CD4-positive, alpha-beta T cell (primary cell): ENCODE results near the gene ZCCHC9. TPM values are rescaled to one million over a fixed set of nuclear protein-coding genes. Genes with fewer than 3 reads are reported as not detected.

Experiments used
- ATAC-seq: fragments of 200-7000 bp; cut with Tn5 transposase; one replicate; pipeline ENCODE4 v1.10.0; 2022; ENCODE audit warnings: mild to moderate bottlenecking; ENCODE audit not compliant: poor library complexity
- CTCF ChIA-PET: fragments of 350-600 bp; sonication (Branson Sonifier 250); formaldehyde crosslinking; loops from one replicate; lab custom pipeline; 2021; ENCODE audit warnings: antibody characterized with exemption, inconsistent platforms; lab: Charles Lee
- POLR2A ChIA-PET: fragments of 350-600 bp; sonication (Branson Sonifier 250); formaldehyde crosslinking; loops from one replicate; lab custom pipeline; 2021; ENCODE audit warnings: antibody characterized with exemption, inconsistent platforms; lab: Charles Lee
- DNase-seq, 14 experiments: peaks; one replicate each; pipeline ENCODE4 v3.0.0-alpha.2; 2013 to 2020; ENCODE audit warnings: mixed read lengths in 2 of 14
- H3K27ac ChIP-seq, 2 donors: one replicate each; pipeline versions ENCODE4 v1.5.1 to v1.7.0; 2013; ENCODE audit warnings: low read length in 2 of 2, low read depth in 1 of 2, mild to moderate bottlenecking in 1 of 2
- H3K27me3 ChIP-seq, 2 experiments: 1 replicate in 1 of 2; 2 replicates in 1 of 2; pipeline versions ENCODE4 v1.6.1 to v1.7.0; 2013; ENCODE audit warnings: low read length in 2 of 2, control low read depth in 1 of 2, mild to moderate bottlenecking in 1 of 2, moderate library complexity in 1 of 2; ENCODE audit not compliant: insufficient read depth in 2 of 2, control insufficient read depth in 1 of 2
- H3K36me3 ChIP-seq: one replicate; pipeline ENCODE4 v1.6.1; 2013; ENCODE audit warnings: low read length, control low read depth; ENCODE audit not compliant: insufficient read depth
- H3K4me1 ChIP-seq: one replicate; pipeline ENCODE4 v1.6.1; 2013; ENCODE audit warnings: low read length, control low read depth; ENCODE audit not compliant: insufficient read depth
- H3K4me3 ChIP-seq: one replicate; pipeline ENCODE4 v1.5.1; 2013; ENCODE audit warnings: mild to moderate bottlenecking, low read length, moderate library complexity
- H3K9me3 ChIP-seq, 2 experiments: 1 replicate in 1 of 2; 2 replicates in 1 of 2; pipeline versions ENCODE4 v1.6.1 to v1.7.0; 2013; ENCODE audit warnings: low read length in 2 of 2, mild to moderate bottlenecking in 2 of 2, control low read depth in 1 of 2, moderate library complexity in 1 of 2; ENCODE audit not compliant: control insufficient read depth in 1 of 2, insufficient read depth in 1 of 2
- H3K27ac Mint-ChIP-seq: one replicate; pipeline ENCODE4 v1.8.0; 2020; ENCODE audit warnings: mixed read lengths
- H3K27me3 Mint-ChIP-seq: one replicate; pipeline ENCODE4 v1.8.0; 2021; ENCODE audit warnings: mixed read lengths
- H3K36me3 Mint-ChIP-seq: one replicate; pipeline ENCODE4 v1.8.0; 2021; ENCODE audit warnings: low read depth, mixed read lengths
- H3K4me1 Mint-ChIP-seq: one replicate; pipeline ENCODE4 v1.8.0; 2021; ENCODE audit warnings: low read depth, mixed read lengths
- H3K4me3 Mint-ChIP-seq: one replicate; pipeline ENCODE4 v1.8.0; 2020; ENCODE audit warnings: mild to moderate bottlenecking, mixed read lengths
- H3K9me3 Mint-ChIP-seq: one replicate; pipeline ENCODE4 v1.8.0; 2020; ENCODE audit warnings: mixed read lengths
- CTCF ChIP-seq: fragments of 200-600 bp; IDR thresholded peaks from one replicate; pipeline ENCODE4 v1.8.0; 2022; ENCODE audit warnings: antibody characterized with exemption, mild to moderate bottlenecking
- intact Hi-C, 2 experiments: fragments of 100-400 bp; cut with DNase I in 1 of 2; cut with micrococcal nuclease in 1 of 2; formaldehyde crosslinking; loops; one replicate each; pipeline versions ENCODE4 v1.15.1 to v1.9.0; 2023 to 2025; cut with DNase I, micrococcal nuclease
- total RNA-seq, 174 experiments: library from RNA in 2 of 174; stranded (reverse) in 2 of 174; gene quantifications; one replicate each; pipeline ENCODE4 v1.2.3 and lab custom pipeline; 2021 to 2026

Gene ZCCHC9
- total RNA-seq, 2 experiments from 2014 or later, result 16.3 to 17.3 TPM

- Histone ChIP-seq H3K27ac (peak overlapping the region; percentile 84), H3K36me3 (peaks cover 7% of the 10 kb centered on the region), H3K4me3 (peak overlapping the region; percentile 92), H3K4me1 (peaks cover 25% of the 10 kb centered on the region), H3K9me3 (no peaks in the 10 kb centered on the region), H3K27me3 (no peaks in the 10 kb centered on the region)
- no peak for TF ChIP-seq CTCF
- Mint-ChIP-seq H3K36me3 (peaks cover 23% of the 10 kb centered on the region), H3K4me1 (peaks cover 60% of the 10 kb centered on the region), H3K27me3 (no peaks in the 10 kb centered on the region), H3K4me3 (peak overlapping the region; percentile 94), H3K27ac (peak overlapping the region; percentile 91), H3K9me3 (no peaks in the 10 kb centered on the region)
- ATAC-seq, result no peak
- POLR2A ChIA-PET, result interaction anchor here (1.0 to 2.8 kb wide), 4 partner anchors 8 to 977 kb away, joined by 4 to 12 read pairs (median 6); partner anchors contain the start of genes RPS23 and SSBP2
- CTCF ChIA-PET, result interaction anchor here (1.5 kb wide), 1 partner anchor 9 kb away, joined by 4 read pairs; no protein-coding TSS in a partner anchor
- intact Hi-C loops, result loop anchor here (5.0 to 10.0 kb wide), 8 partner anchors 554 to 1786 kb away; partner anchors contain the start of genes ATG10 (in 1 of the 2), HOMER1 (in 1 of the 2), RPS23 (in 1 of the 2) and TENT2 (in 1 of the 2)
- DNase-seq, result no peak
Measured at GRCh38 chr5:81300921-81301270, 491 bp upstream of the ZCCHC9 start.

- peaks cover 7% of the 10 kb centered on the region for H3K36me3 ChIP-seq
- H3K27me3 ChIP-seq, result no peaks in the 10 kb centered on the region
- POLR2A ChIA-PET, result interaction anchor here (0.8 to 2.8 kb wide), 4 partner anchors 12 to 668 kb away, joined by 3 to 12 read pairs (median 4); partner anchors contain the start of gene SSBP2
- no peak for TF ChIP-seq CTCF
- CTCF ChIA-PET, result no interaction called here
- H3K27ac Mint-ChIP-seq, result peak overlapping the region; percentile 91
- intact Hi-C loops, result loop anchor here (5.0 to 10.0 kb wide), 8 partner anchors 552 to 1788 kb away; partner anchors contain the start of genes ATG10 (in 1 of the 2), HOMER1 (in 1 of the 2), RPS23 (in 1 of the 2) and TENT2 (in 1 of the 2)
- H3K9me3 Mint-ChIP-seq, result no peaks in the 10 kb centered on the region
- peaks cover 25% of the 10 kb centered on the region for H3K4me1 ChIP-seq
- H3K4me3 Mint-ChIP-seq, result peak overlapping the region; percentile 94
- no peaks in the 10 kb centered on the region for H3K9me3 ChIP-seq
- H3K27ac ChIP-seq, result no peak overlapping the region
- peaks cover 57% of the 10 kb centered on the region for H3K4me1 Mint-ChIP-seq
- H3K27me3 Mint-ChIP-seq, result no peaks in the 10 kb centered on the region
- ATAC-seq, result no peak
- DNase-seq, result no peak
- peaks cover 26% of the 10 kb centered on the region for H3K36me3 Mint-ChIP-seq
- H3K4me3 ChIP-seq, result peak overlapping the region; percentile 92
Measured at GRCh38 chr5:81302596-81302995, 1.2 kb downstream of the ZCCHC9 start.

GRCh38 chr5:81303563-81303962 lies 2.2 kb downstream of the ZCCHC9 start:
- no peak for DNase-seq
- Mint-ChIP-seq H3K9me3 (no peaks in the 10 kb centered on the region), H3K4me1 (peaks cover 49% of the 10 kb centered on the region), H3K36me3 (peaks cover 26% of the 10 kb centered on the region), H3K27ac (peak overlapping the region; percentile 34), H3K4me3 (peak overlapping the region; percentile 77), H3K27me3 (no peaks in the 10 kb centered on the region)
- H3K27me3 ChIP-seq, result no peaks in the 10 kb centered on the region
- ChIA-PET POLR2A (no interaction called here), CTCF (interaction anchor here (1.3 kb wide), 1 partner anchor 12 kb away, joined by 3 read pairs; no protein-coding TSS in a partner anchor)
- TF ChIP-seq CTCF, result no peak
- no peaks in the 10 kb centered on the region for H3K9me3 ChIP-seq
- H3K4me3 ChIP-seq, result no peak overlapping the region
- H3K4me1 ChIP-seq, result peaks cover 25% of the 10 kb centered on the region
- intact Hi-C loops, result loop anchor here (5.0 to 10.0 kb wide), 8 partner anchors 551 to 1789 kb away; partner anchors contain the start of genes ATG10 (in 1 of the 2), HOMER1 (in 1 of the 2), RPS23 (in 1 of the 2) and TENT2 (in 1 of the 2)
- peaks cover 8% of the 10 kb centered on the region for H3K36me3 ChIP-seq
- no peak overlapping the region for H3K27ac ChIP-seq
- no peak for ATAC-seq
